ENCODE data around the gene RAVER2. TPM values are rescaled to one million over a fixed set of nuclear protein-coding genes. Genes with fewer than 3 reads are reported as not detected.
A peak's percentile ranks its signal among the peaks of the same experiment; 100 is the strongest.
"Not testable (repeated sequence)": the region's sequence is repeated elsewhere in the genome, so short reads cannot be mapped to it uniquely, and the experiment has no call there.

RAVER2 gene
- total RNA-seq, 2 experiments from 2014 or later = 2.9 to 3.2 TPM

- POLR2A ChIA-PET = no interaction called here
- Mint-ChIP-seq H3K27ac (no peak overlapping the region), H3K27me3 (peaks cover 11% of the 10 kb centered on the region), H3K36me3 (no peaks in the 10 kb centered on the region), H3K9me3 (no peaks in the 10 kb centered on the region), H3K4me3 (no peak overlapping the region), H3K4me1 (ENCODE audit: low read depth) (no peaks in the 10 kb centered on the region)
- CTCF ChIA-PET = interaction anchor here (0.6 to 1.0 kb wide), 3 partner anchors 12 to 995 kb away, joined by 3 read pairs; no protein-coding TSS in a partner anchor
- no peak for DNase-seq
- intact Hi-C loops (cut with micrococcal nuclease) = no loop called here
Measured at GRCh38 chr1:64727861-64728260, 17.0 kb upstream of the RAVER2 start.

- Mint-ChIP-seq H3K27ac (no peak overlapping the region), H3K4me3 (no peak overlapping the region), H3K27me3 (peaks cover 1% of the 10 kb centered on the region), H3K36me3 (no peaks in the 10 kb centered on the region), H3K4me1 (ENCODE audit: low read depth) (no peaks in the 10 kb centered on the region), H3K9me3 (no peaks in the 10 kb centered on the region)
- no peak for DNase-seq
- intact Hi-C loops (cut with micrococcal nuclease) = no loop called here
- CTCF ChIA-PET = no interaction called here
- POLR2A ChIA-PET = no interaction called here
Measured at GRCh38 chr1:64733581-64734286, 11.1 kb upstream of the RAVER2 start.

GRCh38 chr1:64734287-64734652, 10.6 kb upstream of the RAVER2 start:
- CTCF ChIA-PET = no interaction called here
- DNase-seq = no peak
- Mint-ChIP-seq H3K36me3 (no peaks in the 10 kb centered on the region), H3K27ac (no peak overlapping the region), H3K9me3 (no peaks in the 10 kb centered on the region), H3K4me1 (ENCODE audit: low read depth) (no peaks in the 10 kb centered on the region), H3K27me3 (peaks cover 1% of the 10 kb centered on the region), H3K4me3 (no peak overlapping the region)
- intact Hi-C loops (cut with micrococcal nuclease) = no loop called here
- POLR2A ChIA-PET = no interaction called here

DNA sequence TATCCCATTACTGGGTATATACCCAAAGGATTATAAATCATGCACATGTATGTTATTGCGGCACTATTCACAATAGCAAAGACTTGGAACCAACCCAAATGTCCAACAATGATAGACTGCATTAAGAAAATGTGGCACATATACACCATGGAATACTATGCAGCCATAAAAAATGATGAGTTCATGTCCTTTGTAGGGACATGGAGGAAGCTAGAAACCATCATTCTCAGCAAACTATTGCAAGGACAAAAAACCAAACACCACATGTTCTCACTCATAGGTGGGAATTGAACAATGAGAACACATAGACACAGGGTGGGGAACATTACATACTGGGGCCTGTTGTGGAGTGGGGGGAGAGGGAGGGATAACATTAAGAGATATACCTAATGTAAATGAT, 4.2 kb upstream of the RAVER2 start:
- H3K4me1 Mint-ChIP-seq (ENCODE audit: low read depth); DNase-seq; H3K27me3 Mint-ChIP-seq; POLR2A ChIA-PET; H3K27ac Mint-ChIP-seq; CTCF ChIA-PET; H3K36me3 Mint-ChIP-seq; H3K4me3 Mint-ChIP-seq; H3K9me3 Mint-ChIP-seq: not testable (repeated sequence)
- intact Hi-C loops (cut with micrococcal nuclease) = loop anchor here (10.0 kb wide), 1 partner anchor 224 kb away; the partner anchor contains the start of gene JAK1

GRCh38 chr1:64743954-64744491, 852 bp upstream of the RAVER2 start:
- DNase-seq = no peak
- Mint-ChIP-seq H3K9me3 (no peaks in the 10 kb centered on the region), H3K4me3 (peak overlapping the region; percentile 71), H3K4me1 (ENCODE audit: low read depth) (peaks cover 5% of the 10 kb centered on the region), H3K36me3 (no peaks in the 10 kb centered on the region), H3K27ac (no peak overlapping the region), H3K27me3 (peaks cover 3% of the 10 kb centered on the region)
- ChIA-PET CTCF (interaction anchor here (0.6 to 1.5 kb wide), 4 partner anchors 16 to 331 kb away, joined by 3 to 8 read pairs (median 4); no protein-coding TSS in a partner anchor), POLR2A (no interaction called here)
- intact Hi-C loops (cut with micrococcal nuclease) = loop anchor here (1.0 to 10.0 kb wide), 2 partner anchors 80 to 221 kb away; partner anchors contain the start of gene JAK1

DNA sequence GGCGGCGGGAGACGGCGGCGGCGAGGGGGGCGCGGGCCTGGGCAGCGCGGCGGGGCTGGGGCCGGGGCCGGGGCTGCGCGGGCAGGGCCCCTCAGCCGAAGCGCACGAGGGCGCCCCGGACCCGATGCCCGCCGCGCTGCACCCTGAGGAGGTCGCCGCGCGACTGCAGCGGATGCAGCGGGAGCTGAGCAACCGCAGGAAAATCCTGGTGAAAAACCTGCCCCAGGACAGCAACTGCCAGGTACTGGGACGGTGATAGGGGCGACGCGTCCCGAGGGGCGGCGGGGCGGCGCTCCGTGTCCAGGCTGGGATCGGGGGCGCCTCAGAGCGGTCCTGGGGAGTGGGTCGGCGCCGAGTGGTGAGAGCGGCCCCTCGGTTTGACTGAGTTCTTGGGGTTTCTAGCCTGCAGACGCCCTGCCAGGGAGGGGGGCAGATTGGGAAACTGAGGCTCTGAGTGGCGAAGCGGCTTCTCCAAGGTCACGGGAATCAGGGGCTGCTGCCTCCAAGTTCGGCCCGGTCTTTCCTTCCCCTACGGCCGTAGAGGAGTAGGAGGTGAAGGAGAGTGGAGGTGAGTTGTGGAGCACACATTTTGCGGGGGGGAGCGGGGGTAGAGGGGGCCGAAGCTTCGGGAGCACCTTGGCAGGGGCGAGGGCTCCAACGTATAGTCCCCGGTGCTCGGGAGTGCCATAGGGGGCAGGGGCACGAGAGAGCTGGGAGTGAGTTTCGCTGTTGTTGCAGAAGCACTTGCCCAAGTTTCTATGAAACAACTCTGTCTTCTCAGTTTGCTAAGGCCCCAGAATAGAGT, 508 bp downstream of the RAVER2 start:
- peaks cover 3% of the 10 kb centered on the region for H3K27me3 Mint-ChIP-seq
- POLR2A ChIA-PET = interaction anchor here (0.9 kb wide), 1 partner anchor 9 kb away, joined by 3 read pairs; no protein-coding TSS in a partner anchor
- peaks cover 5% of the 10 kb centered on the region for H3K4me1 Mint-ChIP-seq (ENCODE audit: low read depth)
- DNase-seq = peak; percentile 28
- H3K9me3 Mint-ChIP-seq = no peaks in the 10 kb centered on the region
- no peaks in the 10 kb centered on the region for H3K36me3 Mint-ChIP-seq
- H3K27ac Mint-ChIP-seq = no peak overlapping the region
- intact Hi-C loops (cut with micrococcal nuclease) = loop anchor here (5.0 to 10.0 kb wide), 2 partner anchors 219 to 322 kb away; partner anchors contain the start of gene JAK1
- H3K4me3 Mint-ChIP-seq = peak overlapping the region; percentile 77
- CTCF ChIA-PET = interaction anchor here (0.9 to 1.5 kb wide), 3 partner anchors 69 to 79 kb away, joined by 3 to 8 read pairs (median 3); no protein-coding TSS in a partner anchor

- Mint-ChIP-seq H3K4me1 (ENCODE audit: low read depth) (peaks cover 5% of the 10 kb centered on the region), H3K36me3 (no peaks in the 10 kb centered on the region), H3K4me3 (peak overlapping the region; percentile 77), H3K27ac (no peak overlapping the region), H3K27me3 (peaks cover 1% of the 10 kb centered on the region), H3K9me3 (no peaks in the 10 kb centered on the region)
- ChIA-PET POLR2A (no interaction called here), CTCF (interaction anchor here (0.9 to 1.1 kb wide), 2 partner anchors 70 to 78 kb away, joined by 3 read pairs; no protein-coding TSS in a partner anchor)
- DNase-seq = no peak
- intact Hi-C loops (cut with micrococcal nuclease) = loop anchor here (5.0 to 10.0 kb wide), 2 partner anchors 219 to 321 kb away; partner anchors contain the start of gene JAK1
Measured at GRCh38 chr1:64745986-64746940, 1.4 kb downstream of the RAVER2 start.

GRCh38 chr1:64748222-64748621, 3.3 kb downstream of the RAVER2 start:
- Mint-ChIP-seq H3K27me3 (peaks cover 1% of the 10 kb centered on the region), H3K9me3 (no peaks in the 10 kb centered on the region), H3K4me1 (ENCODE audit: low read depth) (peaks cover 5% of the 10 kb centered on the region), H3K36me3 (no peaks in the 10 kb centered on the region), H3K4me3 (no peak overlapping the region), H3K27ac (no peak overlapping the region)
- POLR2A ChIA-PET = no interaction called here
- CTCF ChIA-PET = no interaction called here
- intact Hi-C loops (cut with micrococcal nuclease) = loop anchor here (5.0 to 10.0 kb wide), 2 partner anchors 217 to 319 kb away; partner anchors contain the start of gene JAK1
- DNase-seq = no peak

GRCh38 chr1:64748706-64749105, 3.8 kb downstream of the RAVER2 start:
- H3K36me3 Mint-ChIP-seq = no peaks in the 10 kb centered on the region
- no peak overlapping the region for H3K27ac Mint-ChIP-seq
- intact Hi-C loops (cut with micrococcal nuclease) = loop anchor here (5.0 to 10.0 kb wide), 2 partner anchors 216 to 319 kb away; partner anchors contain the start of gene JAK1
- H3K27me3 Mint-ChIP-seq = no peaks in the 10 kb centered on the region
- peaks cover 5% of the 10 kb centered on the region for H3K4me1 Mint-ChIP-seq (ENCODE audit: low read depth)
- DNase-seq = no peak
- no peak overlapping the region for H3K4me3 Mint-ChIP-seq
- ChIA-PET CTCF (no interaction called here), POLR2A (no interaction called here)
- H3K9me3 Mint-ChIP-seq = no peaks in the 10 kb centered on the region

- POLR2A ChIA-PET = no interaction called here
- CTCF ChIA-PET = no interaction called here
- intact Hi-C loops (cut with micrococcal nuclease) = no loop called here
Measured at GRCh38 chr1:64750092-64750491, 5.2 kb downstream of the RAVER2 start.

DNA sequence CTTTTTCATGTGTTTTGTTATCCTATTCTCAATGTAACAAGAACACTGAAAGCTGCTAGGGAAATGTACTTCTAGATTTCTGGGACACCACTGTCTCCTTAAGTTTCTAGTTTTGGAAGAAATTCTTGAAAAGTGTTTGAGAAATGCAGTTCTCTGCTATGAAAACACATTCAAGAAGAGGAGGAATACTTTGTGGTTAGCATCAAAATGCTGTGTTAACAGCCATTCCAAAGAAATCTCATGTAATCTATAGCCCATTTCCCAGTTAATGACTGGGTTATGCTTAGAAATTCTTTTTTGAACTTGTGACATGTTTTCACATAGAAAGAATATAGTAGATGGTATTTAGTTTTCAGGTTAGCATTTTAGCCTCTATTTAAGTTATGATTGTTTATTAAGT, 6.0 kb downstream of the RAVER2 start:
- CTCF ChIA-PET = interaction anchor here (1.3 kb wide), 1 partner anchor 11 kb away, joined by 5 read pairs; no protein-coding TSS in a partner anchor
- H3K27ac Mint-ChIP-seq = no peak overlapping the region
- H3K27me3 Mint-ChIP-seq = no peaks in the 10 kb centered on the region
- POLR2A ChIA-PET = no interaction called here
- H3K4me1 Mint-ChIP-seq (ENCODE audit: low read depth) = no peaks in the 10 kb centered on the region
- intact Hi-C loops (cut with micrococcal nuclease) = no loop called here
- H3K4me3 Mint-ChIP-seq = no peak overlapping the region
- no peaks in the 10 kb centered on the region for H3K9me3 Mint-ChIP-seq
- no peaks in the 10 kb centered on the region for H3K36me3 Mint-ChIP-seq
- DNase-seq = no peak

More at GRCh38 chr1:64750092-64750491, 5.2 kb downstream of the RAVER2 start:
- H3K9me3 Mint-ChIP-seq = no peaks in the 10 kb centered on the region
- no peak overlapping the region for H3K4me3 Mint-ChIP-seq
- no peak for DNase-seq
- H3K4me1 Mint-ChIP-seq (ENCODE audit: low read depth) = no peaks in the 10 kb centered on the region
- H3K36me3 Mint-ChIP-seq = no peaks in the 10 kb centered on the region
- no peaks in the 10 kb centered on the region for H3K27me3 Mint-ChIP-seq
- H3K27ac Mint-ChIP-seq = no peak overlapping the region

All from activated CD4-positive, alpha-beta memory T cell treated with anti-CD3 and anti-CD28 coated beads for 36 hours (primary cell).